ENCODE results near the gene CPT1C. TPM values are rescaled to one million over a fixed set of nuclear protein-coding genes. Genes with fewer than 3 reads are reported as not detected.

The CPT1C gene
- total RNA-seq, 1 donor from 2014 or later = 33.6 TPM

DNA sequence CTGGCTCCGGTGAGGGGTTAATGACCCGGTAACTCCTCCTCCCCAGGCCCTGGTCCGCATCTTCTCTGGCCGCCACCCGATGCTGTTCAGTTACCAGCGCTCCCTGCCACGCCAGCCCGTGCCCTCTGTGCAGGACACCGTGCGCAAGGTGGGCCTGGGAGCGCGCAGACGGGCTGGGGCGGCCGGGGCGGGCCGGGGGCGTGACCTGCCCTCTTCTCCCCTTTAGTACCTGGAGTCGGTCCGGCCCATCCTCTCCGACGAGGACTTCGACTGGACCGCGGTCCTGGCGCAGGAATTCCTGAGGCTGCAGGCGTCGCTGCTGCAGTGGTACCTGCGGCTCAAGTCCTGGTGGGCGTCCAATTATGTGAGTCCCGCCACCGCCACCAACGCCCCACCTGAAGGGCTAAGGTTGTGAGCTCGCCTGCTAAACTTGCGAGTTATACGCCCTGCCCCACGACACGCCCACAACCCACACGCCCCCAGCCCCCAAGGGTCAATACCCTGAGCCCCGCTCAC, 10.4 kb downstream of the CPT1C start:
- Mint-ChIP-seq H3K27me3 (ENCODE audit: low read depth, unreplicated experiment) (no peaks in the 10 kb centered on the region), H3K4me3 (ENCODE audit: unreplicated experiment) (no peak overlapping the region), H3K27ac (ENCODE audit: unreplicated experiment) (no peak overlapping the region), H3K4me1 (ENCODE audit: low read depth, unreplicated experiment) (no peaks in the 10 kb centered on the region), H3K9me3 (ENCODE audit: unreplicated experiment) (no peaks in the 10 kb centered on the region), H3K36me3 (ENCODE audit: low read depth, unreplicated experiment) (peaks cover 5% of the 10 kb centered on the region)
- DNase-seq (ENCODE audit: low read depth) (no peak), FAIRE-seq (no peak)
- Histone ChIP-seq H3K9me3 (ENCODE audit: insufficient read depth, low read depth, low read length) (no peaks in the 10 kb centered on the region), H3K36me3 (ENCODE audit: insufficient read depth, low read length) (no peaks in the 10 kb centered on the region), H3K4me3 (ENCODE audit: insufficient read depth, low read depth, low read length) (no peak overlapping the region), H3K27me3 (ENCODE audit: insufficient read depth, low read length) (no peaks in the 10 kb centered on the region), H3K27ac (ENCODE audit: low read depth, low read length) (no peak overlapping the region), H3K9ac (ENCODE audit: low read length) (no peak overlapping the region), H3K4me2 (ENCODE audit: low read length) (no peak overlapping the region), H3K79me2 (ENCODE audit: insufficient read depth, low read length) (no peaks in the 10 kb centered on the region), H3K4me1 (ENCODE audit: insufficient read depth, low read length) (no peaks in the 10 kb centered on the region), H4K20me1 (ENCODE audit: insufficient read depth, low read length) (no peaks in the 10 kb centered on the region), H2AFZ (ENCODE audit: low read depth, low read length) (no peak overlapping the region)
- TF ChIP-seq, protein P1, sequence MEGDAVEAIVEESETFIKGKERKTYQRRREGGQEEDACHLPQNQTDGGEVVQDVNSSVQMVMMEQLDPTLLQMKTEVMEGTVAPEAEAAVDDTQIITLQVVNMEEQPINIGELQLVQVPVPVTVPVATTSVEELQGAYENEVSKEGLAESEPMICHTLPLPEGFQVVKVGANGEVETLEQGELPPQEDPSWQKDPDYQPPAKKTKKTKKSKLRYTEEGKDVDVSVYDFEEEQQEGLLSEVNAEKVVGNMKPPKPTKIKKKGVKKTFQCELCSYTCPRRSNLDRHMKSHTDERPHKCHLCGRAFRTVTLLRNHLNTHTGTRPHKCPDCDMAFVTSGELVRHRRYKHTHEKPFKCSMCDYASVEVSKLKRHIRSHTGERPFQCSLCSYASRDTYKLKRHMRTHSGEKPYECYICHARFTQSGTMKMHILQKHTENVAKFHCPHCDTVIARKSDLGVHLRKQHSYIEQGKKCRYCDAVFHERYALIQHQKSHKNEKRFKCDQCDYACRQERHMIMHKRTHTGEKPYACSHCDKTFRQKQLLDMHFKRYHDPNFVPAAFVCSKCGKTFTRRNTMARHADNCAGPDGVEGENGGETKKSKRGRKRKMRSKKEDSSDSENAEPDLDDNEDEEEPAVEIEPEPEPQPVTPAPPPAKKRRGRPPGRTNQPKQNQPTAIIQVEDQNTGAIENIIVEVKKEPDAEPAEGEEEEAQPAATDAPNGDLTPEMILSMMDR (IDR thresholded peaks at IDR 0.05; ENCODE audit: insufficient read depth, low read depth, low read length) = no peak
- TF ChIP-seq EZH2 (IDR thresholded peaks at IDR 0.05; ENCODE audit: insufficient read depth, low read length) = no peak

DNA sequence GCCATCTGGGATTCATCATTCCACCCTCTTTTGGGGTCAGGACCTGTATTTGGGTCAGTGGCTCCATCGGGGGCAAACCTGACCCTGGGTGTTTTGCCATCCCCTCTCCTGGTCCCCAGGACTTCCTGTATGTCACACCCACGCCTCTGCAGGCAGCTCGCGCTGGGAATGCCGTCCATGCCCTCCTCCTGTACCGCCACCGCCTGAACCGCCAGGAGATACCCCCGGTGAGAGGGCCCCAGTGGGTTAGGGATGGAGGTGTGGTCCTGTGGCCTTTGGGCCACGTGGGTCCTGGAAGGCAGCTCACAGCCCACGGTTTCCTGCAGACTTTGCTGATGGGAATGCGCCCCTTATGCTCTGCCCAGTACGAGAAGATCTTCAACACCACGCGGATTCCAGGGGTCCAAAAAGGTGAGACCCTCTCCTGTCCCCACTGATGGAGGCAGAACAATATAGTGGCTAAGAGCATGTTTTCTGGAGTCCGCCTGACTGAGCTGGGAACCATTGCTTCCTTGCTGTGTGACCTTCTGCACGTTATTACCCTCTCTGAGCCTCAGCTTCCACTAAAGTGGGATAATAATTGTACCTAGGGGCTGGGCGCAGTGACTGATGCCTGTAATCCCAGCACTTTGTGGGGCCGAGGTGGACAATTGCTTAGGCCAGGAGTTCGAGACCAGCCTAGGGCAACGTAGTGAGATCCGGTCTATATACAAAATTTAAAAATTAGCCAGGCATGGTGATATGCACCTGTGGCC, 14.1 kb downstream of the CPT1C start:
- Histone ChIP-seq H4K20me1 (ENCODE audit: insufficient read depth, low read length) (no peaks in the 10 kb centered on the region), H3K4me1 (ENCODE audit: insufficient read depth, low read length) (no peaks in the 10 kb centered on the region), H3K27me3 (ENCODE audit: insufficient read depth, low read length) (no peaks in the 10 kb centered on the region), H3K4me3 (ENCODE audit: insufficient read depth, low read depth, low read length) (no peak overlapping the region), H3K9ac (ENCODE audit: low read length) (no peak overlapping the region), H3K27ac (ENCODE audit: low read depth, low read length) (no peak overlapping the region), H3K36me3 (ENCODE audit: insufficient read depth, low read length) (no peaks in the 10 kb centered on the region), H3K79me2 (ENCODE audit: insufficient read depth, low read length) (no peaks in the 10 kb centered on the region), H2AFZ (ENCODE audit: low read depth, low read length) (no peak overlapping the region), H3K9me3 (ENCODE audit: insufficient read depth, low read depth, low read length) (no peaks in the 10 kb centered on the region), H3K4me2 (ENCODE audit: low read length) (no peak overlapping the region)
- TF ChIP-seq EZH2 (IDR thresholded peaks at IDR 0.05; ENCODE audit: insufficient read depth, low read length) = no peak
- TF ChIP-seq, protein P1 (IDR thresholded peaks at IDR 0.05; ENCODE audit: insufficient read depth, low read depth, low read length) = no peak
- Mint-ChIP-seq H3K9me3 (ENCODE audit: unreplicated experiment) (peaks cover 1% of the 10 kb centered on the region), H3K27me3 (ENCODE audit: low read depth, unreplicated experiment) (no peaks in the 10 kb centered on the region), H3K4me1 (ENCODE audit: low read depth, unreplicated experiment) (no peaks in the 10 kb centered on the region), H3K36me3 (ENCODE audit: low read depth, unreplicated experiment) (peaks cover 7% of the 10 kb centered on the region), H3K4me3 (ENCODE audit: unreplicated experiment) (no peak overlapping the region), H3K27ac (ENCODE audit: unreplicated experiment) (no peak overlapping the region)
- no peak for FAIRE-seq
- no peak for DNase-seq (ENCODE audit: low read depth)

DNA sequence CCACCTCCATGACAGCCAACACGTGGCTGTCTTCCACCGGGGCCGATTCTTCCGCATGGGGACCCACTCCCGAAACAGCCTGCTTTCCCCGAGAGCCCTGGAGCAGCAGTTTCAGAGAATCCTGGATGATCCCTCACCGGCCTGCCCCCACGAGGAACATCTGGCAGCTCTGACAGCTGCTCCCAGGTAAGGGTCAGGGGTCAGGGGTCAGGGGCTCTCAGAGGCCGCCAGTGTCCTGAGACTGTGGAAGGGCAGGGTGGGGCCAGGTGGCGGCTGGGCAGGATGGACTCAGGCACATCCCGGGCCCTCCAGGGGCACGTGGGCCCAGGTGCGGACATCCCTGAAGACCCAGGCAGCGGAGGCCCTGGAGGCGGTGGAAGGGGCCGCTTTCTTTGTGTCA, 15.0 kb downstream of the CPT1C start:
- H3K27ac Mint-ChIP-seq (ENCODE audit: unreplicated experiment) = no peak overlapping the region
- H3K4me1 ChIP-seq (ENCODE audit: insufficient read depth, low read length) = no peaks in the 10 kb centered on the region
- no peaks in the 10 kb centered on the region for H3K9me3 ChIP-seq (ENCODE audit: insufficient read depth, low read depth, low read length)
- no peaks in the 10 kb centered on the region for H3K27me3 ChIP-seq (ENCODE audit: insufficient read depth, low read length)
- H4K20me1 ChIP-seq (ENCODE audit: insufficient read depth, low read length) = no peaks in the 10 kb centered on the region
- no peak overlapping the region for H2AFZ ChIP-seq (ENCODE audit: low read depth, low read length)
- no peak overlapping the region for H3K27ac ChIP-seq (ENCODE audit: low read depth, low read length)
- FAIRE-seq (no peak), DNase-seq (ENCODE audit: low read depth) (no peak)
- no peak overlapping the region for H3K4me2 ChIP-seq (ENCODE audit: low read length)
- TF ChIP-seq, protein P1 (IDR thresholded peaks at IDR 0.05; ENCODE audit: insufficient read depth, low read depth, low read length) = no peak
- no peak for TF ChIP-seq EZH2 (IDR thresholded peaks at IDR 0.05; ENCODE audit: insufficient read depth, low read length)
- no peaks in the 10 kb centered on the region for H3K27me3 Mint-ChIP-seq (ENCODE audit: low read depth, unreplicated experiment)
- H3K9ac ChIP-seq (ENCODE audit: low read length) = no peak overlapping the region
- no peak overlapping the region for H3K4me3 ChIP-seq (ENCODE audit: insufficient read depth, low read depth, low read length)
- H3K9me3 Mint-ChIP-seq (ENCODE audit: unreplicated experiment) = peaks cover 5% of the 10 kb centered on the region
- H3K36me3 ChIP-seq (ENCODE audit: insufficient read depth, low read length) = no peaks in the 10 kb centered on the region
- H3K4me1 Mint-ChIP-seq (ENCODE audit: low read depth, unreplicated experiment) = no peaks in the 10 kb centered on the region
- no peaks in the 10 kb centered on the region for H3K79me2 ChIP-seq (ENCODE audit: insufficient read depth, low read length)
- H3K36me3 Mint-ChIP-seq (ENCODE audit: low read depth, unreplicated experiment) = peaks cover 14% of the 10 kb centered on the region
- no peak overlapping the region for H3K4me3 Mint-ChIP-seq (ENCODE audit: unreplicated experiment)

Measured in astrocyte (in vitro differentiated cells and primary cell).